ACC112 (cell line): ENCODE data around the gene GPI.
"Not testable (repeated sequence)": the region's sequence is repeated elsewhere in the genome, so short reads cannot be mapped to it uniquely, and the experiment has no call there.

Experiments used
- H2AFZ ChIP-seq: fragments of 200-600 bp; sonication (generic); one replicate; pipeline ENCODE4 v1.6.0; 2017; ENCODE audit warnings: antibody characterized with exemption, low read length; ENCODE audit not compliant: unreplicated experiment
- H3K27ac ChIP-seq: fragments of 200-600 bp; sonication (generic); 2 replicates; pipeline ENCODE4 v1.5.1; 2014; ENCODE audit warnings: low read depth, mild to moderate bottlenecking, antibody characterized with exemption, low read length, moderate library complexity
- H3K27me3 ChIP-seq: fragments of 200-600 bp; sonication (generic); 2 replicates; pipeline ENCODE4 v1.6.1; 2014; ENCODE audit warnings: mild to moderate bottlenecking, antibody characterized with exemption, low read length, moderate library complexity, mixed read lengths; ENCODE audit not compliant: insufficient read depth
- H3K36me3 ChIP-seq: fragments of 200-600 bp; sonication (generic); 2 replicates; pipeline ENCODE4 v1.6.1; 2016; ENCODE audit warnings: mild to moderate bottlenecking, antibody characterized with exemption, low read length, moderate library complexity, mixed read lengths; ENCODE audit not compliant: insufficient read depth
- H3K4me1 ChIP-seq: fragments of 200-600 bp; sonication (generic); one replicate; pipeline ENCODE4 v1.6.1; 2016; ENCODE audit warnings: low read length, mixed read lengths; ENCODE audit not compliant: insufficient read depth, unreplicated experiment, control insufficient read depth
- H3K4me3 ChIP-seq: fragments of 200-600 bp; sonication (generic); 2 replicates; pipeline ENCODE4 v1.5.1; 2014; ENCODE audit warnings: mild to moderate bottlenecking, low read depth, low read length
- H3K79me2 ChIP-seq: fragments of 200-600 bp; sonication (generic); one replicate; pipeline ENCODE4 v1.6.0; 2016; ENCODE audit warnings: low read length; ENCODE audit not compliant: control insufficient read depth, unreplicated experiment, insufficient read depth

Gene GPI

GRCh38 chr19:34383599-34383998 lies 18.6 kb downstream of the GPI start:
- H3K27me3 ChIP-seq: no peaks in the 10 kb centered on the region
- no peak overlapping the region for H2AFZ ChIP-seq
- peaks cover 54% of the 10 kb centered on the region for H3K36me3 ChIP-seq
- no peak overlapping the region for H3K4me3 ChIP-seq
- H3K79me2 ChIP-seq: no peaks in the 10 kb centered on the region
- no peak overlapping the region for H3K27ac ChIP-seq
- no peaks in the 10 kb centered on the region for H3K4me1 ChIP-seq

- Histone ChIP-seq H3K79me2 (no peaks in the 10 kb centered on the region), H3K36me3 (peaks cover 64% of the 10 kb centered on the region)
Measured at GRCh38 chr19:34386645-34387445, 21.8 kb downstream of the GPI start.

GRCh38 chr19:34387446-34387810 lies 22.4 kb downstream of the GPI start:
- H3K4me3 ChIP-seq: no peak overlapping the region
- H3K27ac ChIP-seq: no peak overlapping the region
- peaks cover 62% of the 10 kb centered on the region for H3K36me3 ChIP-seq
- H2AFZ ChIP-seq: no peak overlapping the region
- H3K79me2 ChIP-seq: no peaks in the 10 kb centered on the region
- no peaks in the 10 kb centered on the region for H3K27me3 ChIP-seq
- no peaks in the 10 kb centered on the region for H3K4me1 ChIP-seq

More at GRCh38 chr19:34386645-34387445, 21.8 kb downstream of the GPI start:
- H3K4me1 ChIP-seq: no peaks in the 10 kb centered on the region
- H3K27me3 ChIP-seq: no peaks in the 10 kb centered on the region
- H2AFZ ChIP-seq: no peak overlapping the region
- H3K4me3 ChIP-seq: no peak overlapping the region
- no peak overlapping the region for H3K27ac ChIP-seq

- H3K36me3 ChIP-seq: peaks cover 56% of the 10 kb centered on the region
- H3K27ac ChIP-seq, H2AFZ ChIP-seq, H3K4me3 ChIP-seq, H3K27me3 ChIP-seq, H3K4me1 ChIP-seq, H3K79me2 ChIP-seq: not testable (repeated sequence)
Measured at GRCh38 chr19:34388745-34389144, 23.7 kb downstream of the GPI start.

- no peak overlapping the region for H3K27ac ChIP-seq
- no peaks in the 10 kb centered on the region for H3K4me1 ChIP-seq
- no peaks in the 10 kb centered on the region for H3K79me2 ChIP-seq
- H3K27me3 ChIP-seq: no peaks in the 10 kb centered on the region
- H3K4me3 ChIP-seq: no peak overlapping the region
- no peak overlapping the region for H2AFZ ChIP-seq
- peaks cover 40% of the 10 kb centered on the region for H3K36me3 ChIP-seq
Measured at GRCh38 chr19:34391813-34392212, 26.8 kb downstream of the GPI start.

- no peaks in the 10 kb centered on the region for H3K27me3 ChIP-seq
- H3K4me3 ChIP-seq: no peak overlapping the region
- H3K79me2 ChIP-seq: no peaks in the 10 kb centered on the region
- H3K4me1 ChIP-seq: no peaks in the 10 kb centered on the region
- H2AFZ ChIP-seq: no peak overlapping the region
- H3K27ac ChIP-seq: no peak overlapping the region
- peaks cover 32% of the 10 kb centered on the region for H3K36me3 ChIP-seq
Measured at GRCh38 chr19:34393031-34393430, 28.0 kb downstream of the GPI start.

GRCh38 chr19:34393629-34394028 lies 28.6 kb downstream of the GPI start:
- peaks cover 30% of the 10 kb centered on the region for H3K36me3 ChIP-seq
- no peaks in the 10 kb centered on the region for H3K27me3 ChIP-seq
- H2AFZ ChIP-seq: no peak overlapping the region
- no peak overlapping the region for H3K4me3 ChIP-seq
- H3K79me2 ChIP-seq: no peaks in the 10 kb centered on the region
- no peaks in the 10 kb centered on the region for H3K4me1 ChIP-seq
- H3K27ac ChIP-seq: no peak overlapping the region

- peaks cover 3% of the 10 kb centered on the region; the same call in 1 of the 2 replicates for H3K36me3 ChIP-seq
- H3K79me2 ChIP-seq: no peaks in the 10 kb centered on the region
- H3K4me1 ChIP-seq: no peaks in the 10 kb centered on the region
- no peaks in the 10 kb centered on the region for H3K27me3 ChIP-seq
- H3K4me3 ChIP-seq: no peak overlapping the region
- H2AFZ ChIP-seq: no peak overlapping the region
- H3K27ac ChIP-seq: no peak overlapping the region
Measured at GRCh38 chr19:34397853-34398252, 32.9 kb downstream of the GPI start.

GRCh38 chr19:34399886-34400285 lies 34.9 kb downstream of the GPI start:
- Histone ChIP-seq H3K4me3 (no peak overlapping the region), H3K27me3 (no peaks in the 10 kb centered on the region)

GRCh38 chr19:34400844-34401243 lies 35.8 kb downstream of the GPI start:
- not testable (repeated sequence) for H3K36me3 ChIP-seq, H3K4me1 ChIP-seq, H2AFZ ChIP-seq, H3K4me3 ChIP-seq, H3K79me2 ChIP-seq, H3K27ac ChIP-seq, H3K27me3 ChIP-seq

More at GRCh38 chr19:34399886-34400285, 34.9 kb downstream of the GPI start:
- Histone ChIP-seq H3K27ac (no peak overlapping the region), H2AFZ (no peak overlapping the region), H3K4me1 (no peaks in the 10 kb centered on the region), H3K36me3 (peaks cover 3% of the 10 kb centered on the region; the same call in 1 of the 2 replicates), H3K79me2 (no peaks in the 10 kb centered on the region)

- H3K79me2 ChIP-seq: no peaks in the 10 kb centered on the region
- no peaks in the 10 kb centered on the region for H3K4me1 ChIP-seq
- H3K36me3 ChIP-seq: peaks cover 3% of the 10 kb centered on the region; the same call in 1 of the 2 replicates
- H3K27me3 ChIP-seq: no peaks in the 10 kb centered on the region
- H3K4me3 ChIP-seq: no peak overlapping the region
- H3K27ac ChIP-seq: no peak overlapping the region
- H2AFZ ChIP-seq: no peak overlapping the region
Measured at GRCh38 chr19:34402074-34402600, 37.1 kb downstream of the GPI start.
